Measurements from ENCODE around the gene ATL3. TPM values are rescaled to one million over a fixed set of nuclear protein-coding genes. Genes with fewer than 3 reads are reported as not detected.

The ATL3 gene
- 12.6 TPM for polyA plus RNA-seq (2013)

GRCh38 chr11:63671322-63672155 is at the start of gene ATL3:
TSS of gene ATL3 (minus strand) at chr11:63671376. CDS start at chr11:63671335, 41 bp downstream.
- Histone ChIP-seq H3K9me3 (ENCODE audit: control extremely low read depth in 1 of 5, control insufficient read depth in 4 of 5, insufficient read depth in 2 of 5, low read depth in 1 of 5, low read length in 4 of 5) (no peaks in the 10 kb centered on the region), H3K4me1 (ENCODE audit: control extremely low read depth in 1 of 4, control insufficient read depth in 4 of 4, insufficient read depth in 4 of 4, low read length in 3 of 4) (peaks cover 6 to 17% (median 14%) of the 10 kb centered on the region in 4 experiments), H3K27me3 (replicated peaks in 2 of 5; ENCODE audit: control insufficient read depth in 4 of 5, insufficient read depth in 5 of 5, low read length in 4 of 5) (no peaks in the 10 kb centered on the region), H3K27ac (ENCODE audit: insufficient read depth in 1 of 2, low read depth in 1 of 2, low read length in 2 of 2, poor library complexity in 1 of 2, severe bottlenecking in 2 of 2) (peak within 1 kb of the TSS; percentile 46 to 73), H3K36me3 (ENCODE audit: control insufficient read depth in 4 of 4, insufficient read depth in 4 of 4, low read length in 3 of 4) (peaks cover 0 to 5% (median 0%) of the 10 kb centered on the region in 4 experiments), H3K4me3 (ENCODE audit: control insufficient read depth in 1 of 7, extremely low read depth in 1 of 7, insufficient read depth in 4 of 7, low read depth in 2 of 7, low read length in 6 of 7) (peak within 1 kb of the TSS; percentile 68 to 88 (median 73))
- peak; percentile 94 to 96 (median 96) for DNase-seq
- 4% methylated on average over 59 of the region's 69 CpGs for WGBS (ENCODE audit: insufficient coverage)
- ChIA-PET POLR2A (interaction anchor here (0.6 to 0.9 kb wide), 2 partner anchors 10 to 47 kb away, joined by 3 read pairs; partner anchors contain the start of gene RTN3), CTCF (interaction anchor here (0.7 to 3.5 kb wide), 13 partner anchors 8 to 166 kb away, joined by 3 to 20 read pairs (median 3); partner anchors contain the start of gene RTN3)

- CTCF ChIA-PET = no interaction called here
- no peak overlapping the region for H3K4me3 ChIP-seq (ENCODE audit: control insufficient read depth in 1 of 7, extremely low read depth in 1 of 7, insufficient read depth in 4 of 7, low read depth in 2 of 7, low read length in 6 of 7)
- no peak overlapping the region for H3K27ac ChIP-seq (ENCODE audit: insufficient read depth in 1 of 2, low read depth in 1 of 2, low read length in 2 of 2, poor library complexity in 1 of 2, severe bottlenecking in 2 of 2)
- DNase-seq = no peak
- POLR2A ChIA-PET = no interaction called here
- H3K9me3 ChIP-seq (ENCODE audit: control extremely low read depth in 1 of 5, control insufficient read depth in 4 of 5, insufficient read depth in 2 of 5, low read depth in 1 of 5, low read length in 4 of 5) = no peaks in the 10 kb centered on the region
- H3K4me1 ChIP-seq (ENCODE audit: control extremely low read depth in 1 of 4, control insufficient read depth in 4 of 4, insufficient read depth in 4 of 4, low read length in 3 of 4) = no peaks in the 10 kb centered on the region
- H3K36me3 ChIP-seq (ENCODE audit: control insufficient read depth in 4 of 4, insufficient read depth in 4 of 4, low read length in 3 of 4) = peaks cover 2 to 5% (median 3%) of the 10 kb centered on the region in 4 experiments
- H3K27me3 ChIP-seq (replicated peaks in 2 of 5; ENCODE audit: control insufficient read depth in 4 of 5, insufficient read depth in 5 of 5, low read length in 4 of 5) = no peaks in the 10 kb centered on the region
- 100% methylated on average over 3 of the region's 3 CpGs for WGBS (ENCODE audit: insufficient coverage)
Observed at GRCh38 chr11:63720611-63721010, 49.4 kb upstream of the ATL3 start.

- no peak overlapping the region for H3K27ac ChIP-seq (ENCODE audit: insufficient read depth in 1 of 2, low read depth in 1 of 2, low read length in 2 of 2, poor library complexity in 1 of 2, severe bottlenecking in 2 of 2)
- H3K4me3 ChIP-seq (ENCODE audit: control insufficient read depth in 1 of 7, extremely low read depth in 1 of 7, insufficient read depth in 4 of 7, low read depth in 2 of 7, low read length in 6 of 7) = no peak overlapping the region
- H3K27me3 ChIP-seq (replicated peaks in 2 of 5; ENCODE audit: control insufficient read depth in 4 of 5, insufficient read depth in 5 of 5, low read length in 4 of 5) = no peaks in the 10 kb centered on the region
- no peaks in the 10 kb centered on the region for H3K9me3 ChIP-seq (ENCODE audit: control extremely low read depth in 1 of 5, control insufficient read depth in 4 of 5, insufficient read depth in 2 of 5, low read depth in 1 of 5, low read length in 4 of 5)
- 100% methylated on average over 1 of the region's 2 CpGs for WGBS (ENCODE audit: insufficient coverage)
- H3K36me3 ChIP-seq (ENCODE audit: control insufficient read depth in 4 of 4, insufficient read depth in 4 of 4, low read length in 3 of 4) = peaks cover 3 to 6% (median 4%) of the 10 kb centered on the region in 4 experiments
- ChIA-PET POLR2A (no interaction called here), CTCF (interaction anchor here (1.3 kb wide), 1 partner anchor 19 kb away, joined by 3 read pairs; no protein-coding TSS in a partner anchor)
- DNase-seq = no peak
- no peaks in the 10 kb centered on the region for H3K4me1 ChIP-seq (ENCODE audit: control extremely low read depth in 1 of 4, control insufficient read depth in 4 of 4, insufficient read depth in 4 of 4, low read length in 3 of 4)
Observed at GRCh38 chr11:63719987-63720386, 48.8 kb upstream of the ATL3 start.

- Histone ChIP-seq H3K4me3 (ENCODE audit: control insufficient read depth in 1 of 7, extremely low read depth in 1 of 7, insufficient read depth in 4 of 7, low read depth in 2 of 7, low read length in 6 of 7) (no peak overlapping the region), H3K4me1 (ENCODE audit: control extremely low read depth in 1 of 4, control insufficient read depth in 4 of 4, insufficient read depth in 4 of 4, low read length in 3 of 4) (no peaks in the 10 kb centered on the region), H3K27ac (ENCODE audit: insufficient read depth in 1 of 2, low read depth in 1 of 2, low read length in 2 of 2, poor library complexity in 1 of 2, severe bottlenecking in 2 of 2) (no peak overlapping the region), H3K36me3 (ENCODE audit: control insufficient read depth in 4 of 4, insufficient read depth in 4 of 4, low read length in 3 of 4) (peaks cover 3 to 6% (median 4%) of the 10 kb centered on the region in 4 experiments), H3K27me3 (replicated peaks in 2 of 5; ENCODE audit: control insufficient read depth in 4 of 5, insufficient read depth in 5 of 5, low read length in 4 of 5) (no peaks in the 10 kb centered on the region), H3K9me3 (ENCODE audit: control extremely low read depth in 1 of 5, control insufficient read depth in 4 of 5, insufficient read depth in 2 of 5, low read depth in 1 of 5, low read length in 4 of 5) (no peaks in the 10 kb centered on the region)
- WGBS (ENCODE audit: insufficient coverage) = 94% methylated on average over 1 of the region's 1 CpG
- DNase-seq = no peak
- POLR2A ChIA-PET = no interaction called here
- CTCF ChIA-PET = interaction anchor here (1.0 to 1.3 kb wide), 2 partner anchors 20 to 22 kb away, joined by 3 read pairs; no protein-coding TSS in a partner anchor
Observed at GRCh38 chr11:63719001-63719400, 47.8 kb upstream of the ATL3 start.

GRCh38 chr11:63716046-63716445 is 44.9 kb upstream of the ATL3 start:
- no peak overlapping the region for H3K4me3 ChIP-seq (ENCODE audit: control insufficient read depth in 1 of 7, extremely low read depth in 1 of 7, insufficient read depth in 4 of 7, low read depth in 2 of 7, low read length in 6 of 7)
- DNase-seq = no peak
- no peaks in the 10 kb centered on the region for H3K27me3 ChIP-seq (replicated peaks in 2 of 5; ENCODE audit: control insufficient read depth in 4 of 5, insufficient read depth in 5 of 5, low read length in 4 of 5)
- no peaks in the 10 kb centered on the region for H3K9me3 ChIP-seq (ENCODE audit: control extremely low read depth in 1 of 5, control insufficient read depth in 4 of 5, insufficient read depth in 2 of 5, low read depth in 1 of 5, low read length in 4 of 5)
- no peak overlapping the region for H3K27ac ChIP-seq (ENCODE audit: insufficient read depth in 1 of 2, low read depth in 1 of 2, low read length in 2 of 2, poor library complexity in 1 of 2, severe bottlenecking in 2 of 2)
- POLR2A ChIA-PET = no interaction called here
- CTCF ChIA-PET = interaction anchor here (1.0 kb wide), 2 partner anchors 15 to 55 kb away, joined by 3 to 5 read pairs; no protein-coding TSS in a partner anchor
- H3K4me1 ChIP-seq (ENCODE audit: control extremely low read depth in 1 of 4, control insufficient read depth in 4 of 4, insufficient read depth in 4 of 4, low read length in 3 of 4) = no peaks in the 10 kb centered on the region
- peaks cover 3 to 6% (median 4%) of the 10 kb centered on the region in 4 experiments for H3K36me3 ChIP-seq (ENCODE audit: control insufficient read depth in 4 of 4, insufficient read depth in 4 of 4, low read length in 3 of 4)

GRCh38 chr11:63713766-63714165 is 42.6 kb upstream of the ATL3 start:
- POLR2A ChIA-PET = no interaction called here
- H3K36me3 ChIP-seq (ENCODE audit: control insufficient read depth in 4 of 4, insufficient read depth in 4 of 4, low read length in 3 of 4) = peaks cover 0 to 6% (median 0%) of the 10 kb centered on the region in 4 experiments
- H3K4me1 ChIP-seq (ENCODE audit: control extremely low read depth in 1 of 4, control insufficient read depth in 4 of 4, insufficient read depth in 4 of 4, low read length in 3 of 4) = peaks cover 0 to 9% (median 5%) of the 10 kb centered on the region in 4 experiments
- CTCF ChIA-PET = interaction anchor here (0.8 to 1.7 kb wide), 5 partner anchors 8 to 44 kb away, joined by 3 to 5 read pairs (median 4); no protein-coding TSS in a partner anchor
- no peaks in the 10 kb centered on the region for H3K9me3 ChIP-seq (ENCODE audit: control extremely low read depth in 1 of 5, control insufficient read depth in 4 of 5, insufficient read depth in 2 of 5, low read depth in 1 of 5, low read length in 4 of 5)
- H3K27me3 ChIP-seq (replicated peaks in 2 of 5; ENCODE audit: control insufficient read depth in 4 of 5, insufficient read depth in 5 of 5, low read length in 4 of 5) = no peaks in the 10 kb centered on the region
- WGBS (ENCODE audit: insufficient coverage) = no CpG with 5 or more reads among the region's 2 CpGs
- DNase-seq = no peak
- no peak overlapping the region for H3K4me3 ChIP-seq (ENCODE audit: control insufficient read depth in 1 of 7, extremely low read depth in 1 of 7, insufficient read depth in 4 of 7, low read depth in 2 of 7, low read length in 6 of 7)
- H3K27ac ChIP-seq (ENCODE audit: insufficient read depth in 1 of 2, low read depth in 1 of 2, low read length in 2 of 2, poor library complexity in 1 of 2, severe bottlenecking in 2 of 2) = no peak overlapping the region

GRCh38 chr11:63711838-63712237 is 40.7 kb upstream of the ATL3 start:
- no peak for DNase-seq
- H3K27me3 ChIP-seq (replicated peaks in 2 of 5; ENCODE audit: control insufficient read depth in 4 of 5, insufficient read depth in 5 of 5, low read length in 4 of 5) = no peaks in the 10 kb centered on the region
- POLR2A ChIA-PET = interaction anchor here (0.5 kb wide), 1 partner anchor 17 kb away, joined by 3 read pairs; no protein-coding TSS in a partner anchor
- H3K4me1 ChIP-seq (ENCODE audit: control extremely low read depth in 1 of 4, control insufficient read depth in 4 of 4, insufficient read depth in 4 of 4, low read length in 3 of 4) = peaks cover 0 to 16% (median 9%) of the 10 kb centered on the region in 4 experiments
- CTCF ChIA-PET = interaction anchor here (1.1 kb wide), 1 partner anchor 40 kb away, joined by 3 read pairs; the partner anchor contains the start of gene ATL3
- H3K27ac ChIP-seq (ENCODE audit: insufficient read depth in 1 of 2, low read depth in 1 of 2, low read length in 2 of 2, poor library complexity in 1 of 2, severe bottlenecking in 2 of 2) = no peak overlapping the region
- H3K9me3 ChIP-seq (ENCODE audit: control extremely low read depth in 1 of 5, control insufficient read depth in 4 of 5, insufficient read depth in 2 of 5, low read depth in 1 of 5, low read length in 4 of 5) = no peaks in the 10 kb centered on the region
- H3K4me3 ChIP-seq (ENCODE audit: control insufficient read depth in 1 of 7, extremely low read depth in 1 of 7, insufficient read depth in 4 of 7, low read depth in 2 of 7, low read length in 6 of 7) = no peak overlapping the region
- WGBS (ENCODE audit: insufficient coverage) = 98% methylated on average over 5 of the region's 6 CpGs
- peaks cover 0 to 6% (median under 1%) of the 10 kb centered on the region in 4 experiments for H3K36me3 ChIP-seq (ENCODE audit: control insufficient read depth in 4 of 4, insufficient read depth in 4 of 4, low read length in 3 of 4)
